HepG2 (cell line): ENCODE data around the gene SF3B2. TPM values are rescaled to one million over a fixed set of nuclear protein-coding genes. Genes with fewer than 3 reads are reported as not detected.

Experiments used
- ARNTL ChIP-seq: sonication (generic); formaldehyde crosslinking; IDR thresholded peaks from 2 replicates; pipeline ENCODE4 v1.4.0; 2020; ENCODE audit warnings: mild to moderate bottlenecking, missing genetic modification reagents
- FOXA3 ChIP-seq: IDR thresholded peaks from 2 replicates; pipeline ENCODE4 v1.6.1; 2016; ENCODE audit warnings: missing genetic modification reagents, missing compliant biosample characterization
- MAF1 ChIP-seq: sonication (generic); formaldehyde crosslinking; IDR thresholded peaks from 2 replicates; pipeline ENCODE4 v1.5.0; 2020; ENCODE audit warnings: missing genetic modification reagents, borderline replicate concordance
- RAD21 ChIP-seq: fragments of 450-650 bp; formaldehyde crosslinking; IDR thresholded peaks from 2 replicates; pipeline ENCODE4 v1.5.0; 2020; ENCODE audit warnings: mild to moderate bottlenecking
- SMAD1 ChIP-seq: sonication (generic); formaldehyde crosslinking; IDR thresholded peaks from 2 replicates; pipeline ENCODE4 v1.4.0; 2020; ENCODE audit warnings: missing genetic modification reagents, low read depth, mild to moderate bottlenecking, borderline replicate concordance
- STAG1 ChIP-seq: sonication (generic); formaldehyde crosslinking; IDR thresholded peaks from 2 replicates; pipeline ENCODE4 v1.4.0; 2020; ENCODE audit warnings: missing genetic modification reagents
- ZBTB20 ChIP-seq: sonication (generic); formaldehyde crosslinking; IDR thresholded peaks from 2 replicates; pipeline ENCODE4 v1.8.1; 2023; ENCODE audit warnings: missing genetic modification reagents, low read depth, mild to moderate bottlenecking, borderline replicate concordance
- ZNF274 ChIP-seq: sonication (generic); formaldehyde crosslinking; IDR thresholded peaks from 2 replicates; pipeline ENCODE4 v1.5.1; 2020; ENCODE audit warnings: mild to moderate bottlenecking, missing genetic modification reagents
- ZNF333 ChIP-seq: sonication (generic); formaldehyde crosslinking; IDR thresholded peaks from 2 replicates; pipeline ENCODE4 v1.4.0; 2020; ENCODE audit warnings: mild to moderate bottlenecking, missing genetic modification reagents, borderline replicate concordance
- ZNF543 ChIP-seq: sonication (generic); formaldehyde crosslinking; IDR thresholded peaks from 2 replicates; pipeline ENCODE4 v1.4.0; 2020; ENCODE audit warnings: mild to moderate bottlenecking, missing genetic modification reagents
- polyA plus RNA-seq, 8 experiments: library from polyadenylated mRNA; depleted of rRNA in 3 of 8; stranded (reverse) in 7 of 8; unstranded in 1 of 8; fragments of >200 nt; fragmentation: Illumina TruSeq in 4 of 8; extraction: Trizol in 4 of 8; gene quantifications; 2 replicates each; pipeline versions ENCODE4 v1.2.1 to v1.2.3, GENCODE V29; 2011 to 2016; ENCODE audit warnings: low read depth in 4 of 8, missing spikeins in 1 of 8, mixed read lengths in 1 of 8; ENCODE audit not compliant: insufficient read depth in 1 of 8
- total RNA-seq, 5 experiments: library from RNA; depleted of rRNA; stranded (reverse); fragments of >200 nt; fragmentation: Illumina TruSeq; extraction: Trizol; gene quantifications; 2 replicates each; pipeline ENCODE4 v1.2.3, GENCODE V29; 2016; ENCODE audit warnings: low read depth in 1 of 5
- TF ChIP-seq, protein P1 (sequence below): sonication (generic); formaldehyde crosslinking; IDR thresholded peaks from 2 replicates; pipeline ENCODE4 v1.5.0; 2020; ENCODE audit warnings: mild to moderate bottlenecking, missing genetic modification reagents, moderate library complexity
- TF ChIP-seq, protein P2 (sequence below): sonication (generic); formaldehyde crosslinking; IDR thresholded peaks from 2 replicates; pipeline ENCODE4 v1.8.0; 2022; ENCODE audit warnings: mild to moderate bottlenecking, missing genetic modification reagents, moderate library complexity
- TF ChIP-seq, protein P3 (sequence below): sonication (generic); formaldehyde crosslinking; IDR thresholded peaks from 2 replicates; pipeline ENCODE4 v1.4.0; 2020; ENCODE audit warnings: missing genetic modification reagents
- TF ChIP-seq, protein P4 (sequence below), 2 experiments: sonication (generic) in 1 of 2; formaldehyde crosslinking in 1 of 2; IDR thresholded peaks; 2 replicates each; pipeline versions ENCODE4 v1.4.0 to v1.6.1; 2018 to 2020; ENCODE audit warnings: missing genetic modification reagents in 2 of 2, borderline replicate concordance in 1 of 2, low read depth in 1 of 2, mild to moderate bottlenecking in 1 of 2, missing biosample characterization in 1 of 2
- TF ChIP-seq, protein P5 (sequence below): sonication (generic); formaldehyde crosslinking; IDR thresholded peaks from 2 replicates; pipeline ENCODE4 v1.5.1; 2020; ENCODE audit warnings: mild to moderate bottlenecking, missing genetic modification reagents, borderline replicate concordance
- TF ChIP-seq, protein P6 (sequence below): sonication (generic); formaldehyde crosslinking; IDR thresholded peaks from 2 replicates; pipeline ENCODE4 v1.5.1; 2020; ENCODE audit warnings: mild to moderate bottlenecking, missing genetic modification reagents

The SF3B2 gene
- total and polyA plus RNA-seq, 2 of the 13 experiments (the other 11 are each of a cell fraction or from before 2014, with no cell fraction given): 70.4 to 153 TPM

DNA sequence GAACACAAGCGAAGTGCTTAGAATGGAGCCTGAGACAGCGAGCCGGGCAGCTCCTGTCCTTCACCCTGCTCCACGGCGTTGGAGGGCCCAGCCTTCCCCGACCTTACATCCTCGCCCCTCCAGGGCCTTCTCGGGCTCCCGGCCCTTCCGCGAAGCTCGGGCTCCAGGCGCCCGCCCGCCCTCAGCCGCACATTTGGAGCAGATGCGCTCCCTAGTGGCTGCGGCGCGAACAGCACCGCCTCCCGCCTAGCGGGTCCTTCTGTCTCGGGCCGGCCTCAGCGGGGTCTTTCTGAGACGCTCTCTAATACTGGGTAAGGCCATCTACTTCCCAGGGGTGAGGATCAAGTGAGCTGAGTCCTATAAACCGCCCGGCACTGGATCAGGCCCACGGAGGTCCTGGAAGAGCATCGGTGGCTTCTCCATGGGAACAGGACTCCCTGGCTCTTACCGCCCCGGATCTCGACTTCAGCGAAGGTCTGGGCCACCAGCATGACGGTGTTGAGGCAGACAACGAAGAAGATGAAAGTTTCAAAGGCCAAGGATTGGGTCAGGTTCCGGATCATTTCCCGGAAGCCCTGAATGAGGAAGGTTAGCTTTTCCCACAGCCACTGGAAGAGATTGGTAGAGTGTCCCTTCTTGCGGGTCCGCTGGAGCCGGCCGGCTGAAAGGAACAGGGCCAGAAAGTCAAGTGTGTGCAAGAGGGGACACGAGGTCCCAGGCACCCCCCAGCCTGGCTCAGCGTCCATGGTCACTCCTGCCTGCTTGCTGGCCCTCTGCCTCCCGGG lies 29.6 kb upstream of the SF3B2 start (continued):
- TF ChIP-seq, protein P1, sequence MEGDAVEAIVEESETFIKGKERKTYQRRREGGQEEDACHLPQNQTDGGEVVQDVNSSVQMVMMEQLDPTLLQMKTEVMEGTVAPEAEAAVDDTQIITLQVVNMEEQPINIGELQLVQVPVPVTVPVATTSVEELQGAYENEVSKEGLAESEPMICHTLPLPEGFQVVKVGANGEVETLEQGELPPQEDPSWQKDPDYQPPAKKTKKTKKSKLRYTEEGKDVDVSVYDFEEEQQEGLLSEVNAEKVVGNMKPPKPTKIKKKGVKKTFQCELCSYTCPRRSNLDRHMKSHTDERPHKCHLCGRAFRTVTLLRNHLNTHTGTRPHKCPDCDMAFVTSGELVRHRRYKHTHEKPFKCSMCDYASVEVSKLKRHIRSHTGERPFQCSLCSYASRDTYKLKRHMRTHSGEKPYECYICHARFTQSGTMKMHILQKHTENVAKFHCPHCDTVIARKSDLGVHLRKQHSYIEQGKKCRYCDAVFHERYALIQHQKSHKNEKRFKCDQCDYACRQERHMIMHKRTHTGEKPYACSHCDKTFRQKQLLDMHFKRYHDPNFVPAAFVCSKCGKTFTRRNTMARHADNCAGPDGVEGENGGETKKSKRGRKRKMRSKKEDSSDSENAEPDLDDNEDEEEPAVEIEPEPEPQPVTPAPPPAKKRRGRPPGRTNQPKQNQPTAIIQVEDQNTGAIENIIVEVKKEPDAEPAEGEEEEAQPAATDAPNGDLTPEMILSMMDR (CRISPR knock-in tag): peak; percentile 95
- TF ChIP-seq SMAD1 (CRISPR knock-in tag) (no peak), MAF1 (CRISPR knock-in tag) (0 out of 2 replicates have a peak, but pooled peaks have one; percentile 51), ZNF274 (CRISPR knock-in tag) (0 out of 2 replicates have a peak, but pooled peaks have one; percentile 48), FOXA3 (CRISPR knock-in tag) (0 out of 2 replicates have a peak, but pooled peaks have one; percentile 12), RAD21 (CRISPR knock-in tag) (peak; percentile 71), STAG1 (CRISPR knock-in tag) (peak; percentile 82), ZBTB20 (CRISPR knock-in tag) (no peak), ARNTL (CRISPR knock-in tag) (no peak), ZNF543 (CRISPR knock-in tag) (0 out of 2 replicates have a peak, but pooled peaks have one; percentile 15), ZNF333 (CRISPR knock-in tag) (no peak)
- TF ChIP-seq, protein P2, sequence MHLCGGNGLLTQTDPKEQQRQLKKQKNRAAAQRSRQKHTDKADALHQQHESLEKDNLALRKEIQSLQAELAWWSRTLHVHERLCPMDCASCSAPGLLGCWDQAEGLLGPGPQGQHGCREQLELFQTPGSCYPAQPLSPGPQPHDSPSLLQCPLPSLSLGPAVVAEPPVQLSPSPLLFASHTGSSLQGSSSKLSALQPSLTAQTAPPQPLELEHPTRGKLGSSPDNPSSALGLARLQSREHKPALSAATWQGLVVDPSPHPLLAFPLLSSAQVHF (CRISPR knock-in tag): no peak
- TF ChIP-seq, protein P3, sequence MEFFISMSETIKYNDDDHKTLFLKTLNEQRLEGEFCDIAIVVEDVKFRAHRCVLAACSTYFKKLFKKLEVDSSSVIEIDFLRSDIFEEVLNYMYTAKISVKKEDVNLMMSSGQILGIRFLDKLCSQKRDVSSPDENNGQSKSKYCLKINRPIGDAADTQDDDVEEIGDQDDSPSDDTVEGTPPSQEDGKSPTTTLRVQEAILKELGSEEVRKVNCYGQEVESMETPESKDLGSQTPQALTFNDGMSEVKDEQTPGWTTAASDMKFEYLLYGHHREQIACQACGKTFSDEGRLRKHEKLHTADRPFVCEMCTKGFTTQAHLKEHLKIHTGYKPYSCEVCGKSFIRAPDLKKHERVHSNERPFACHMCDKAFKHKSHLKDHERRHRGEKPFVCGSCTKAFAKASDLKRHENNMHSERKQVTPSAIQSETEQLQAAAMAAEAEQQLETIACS (CRISPR knock-in tag): 0 out of 2 replicates have a peak, but pooled peaks have one; percentile 26
- TF ChIP-seq, protein P4, sequence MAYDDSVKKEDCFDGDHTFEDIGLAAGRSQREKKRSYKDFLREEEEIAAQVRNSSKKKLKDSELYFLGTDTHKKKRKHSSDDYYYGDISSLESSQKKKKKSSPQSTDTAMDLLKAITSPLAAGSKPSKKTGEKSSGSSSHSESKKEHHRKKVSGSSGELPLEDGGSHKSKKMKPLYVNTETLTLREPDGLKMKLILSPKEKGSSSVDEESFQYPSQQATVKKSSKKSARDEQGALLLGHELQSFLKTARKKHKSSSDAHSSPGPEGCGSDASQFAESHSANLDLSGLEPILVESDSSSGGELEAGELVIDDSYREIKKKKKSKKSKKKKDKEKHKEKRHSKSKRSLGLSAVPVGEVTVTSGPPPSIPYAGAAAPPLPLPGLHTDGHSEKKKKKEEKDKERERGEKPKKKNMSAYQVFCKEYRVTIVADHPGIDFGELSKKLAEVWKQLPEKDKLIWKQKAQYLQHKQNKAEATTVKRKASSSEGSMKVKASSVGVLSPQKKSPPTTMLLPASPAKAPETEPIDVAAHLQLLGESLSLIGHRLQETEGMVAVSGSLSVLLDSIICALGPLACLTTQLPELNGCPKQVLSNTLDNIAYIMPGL (CRISPR knock-in tag; IDR thresholded peaks at IDR 0.05; ENCODE audit: borderline replicate concordance in 1 of 2, low read depth in 1 of 2): peak; percentile 82 to 90
- TF ChIP-seq, protein P5, sequence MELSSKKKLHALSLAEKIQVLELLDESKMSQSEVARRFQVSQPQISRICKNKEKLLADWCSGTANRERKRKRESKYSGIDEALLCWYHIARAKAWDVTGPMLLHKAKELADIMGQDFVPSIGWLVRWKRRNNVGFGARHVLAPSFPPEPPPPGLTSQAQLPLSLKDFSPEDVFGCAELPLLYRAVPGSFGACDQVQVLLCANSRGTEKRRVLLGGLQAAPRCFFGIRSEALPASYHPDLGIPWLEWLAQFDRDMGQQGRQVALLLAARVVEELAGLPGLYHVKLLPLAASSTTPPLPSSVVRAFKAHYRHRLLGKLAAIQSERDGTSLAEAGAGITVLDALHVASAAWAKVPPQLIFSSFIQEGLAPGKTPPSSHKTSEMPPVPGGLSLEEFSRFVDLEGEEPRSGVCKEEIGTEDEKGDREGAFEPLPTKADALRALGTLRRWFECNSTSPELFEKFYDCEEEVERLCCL (CRISPR knock-in tag): no peak
- TF ChIP-seq, protein P6, sequence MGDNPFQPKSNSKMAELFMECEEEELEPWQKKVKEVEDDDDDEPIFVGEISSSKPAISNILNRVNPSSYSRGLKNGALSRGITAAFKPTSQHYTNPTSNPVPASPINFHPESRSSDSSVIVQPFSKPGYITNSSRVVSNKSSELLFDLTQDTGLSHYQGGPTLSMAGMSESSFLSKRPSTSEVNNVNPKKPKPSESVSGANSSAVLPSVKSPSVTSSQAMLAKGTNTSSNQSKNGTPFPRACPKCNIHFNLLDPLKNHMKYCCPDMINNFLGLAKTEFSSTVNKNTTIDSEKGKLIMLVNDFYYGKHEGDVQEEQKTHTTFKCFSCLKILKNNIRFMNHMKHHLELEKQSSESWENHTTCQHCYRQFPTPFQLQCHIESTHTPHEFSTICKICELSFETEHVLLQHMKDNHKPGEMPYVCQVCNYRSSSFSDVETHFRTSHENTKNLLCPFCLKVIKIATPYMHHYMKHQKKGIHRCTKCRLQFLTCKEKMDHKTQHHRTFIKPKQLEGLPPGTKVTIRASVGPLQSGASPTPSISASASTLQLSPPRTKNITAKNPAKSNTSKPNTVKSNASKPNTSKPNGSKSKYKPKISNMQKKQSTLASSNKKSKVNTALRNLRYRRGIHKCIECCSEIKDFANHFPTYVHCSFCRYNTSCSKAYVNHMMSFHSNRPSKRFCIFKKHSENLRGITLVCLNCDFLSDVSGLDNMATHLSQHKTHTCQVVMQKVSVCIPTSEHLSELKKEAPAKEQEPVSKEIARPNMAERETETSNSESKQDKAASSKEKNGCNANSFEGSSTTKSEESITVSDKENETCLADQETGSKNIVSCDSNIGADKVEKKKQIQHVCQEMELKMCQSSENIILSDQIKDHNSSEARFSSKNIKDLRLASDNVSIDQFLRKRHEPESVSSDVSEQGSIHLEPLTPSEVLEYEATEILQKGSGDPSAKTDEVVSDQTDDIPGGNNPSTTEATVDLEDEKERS (CRISPR knock-in tag): no peak
